Measurements from ENCODE around the gene RASSF8. TPM values are rescaled to one million over a fixed set of nuclear protein-coding genes. Genes with fewer than 3 reads are reported as not detected.

The RASSF8 gene
- polyA plus RNA-seq, 1 donor (not counting 4 experiments of a cell fraction or from before 2014, with no cell fraction given): 10.5 TPM

DNA sequence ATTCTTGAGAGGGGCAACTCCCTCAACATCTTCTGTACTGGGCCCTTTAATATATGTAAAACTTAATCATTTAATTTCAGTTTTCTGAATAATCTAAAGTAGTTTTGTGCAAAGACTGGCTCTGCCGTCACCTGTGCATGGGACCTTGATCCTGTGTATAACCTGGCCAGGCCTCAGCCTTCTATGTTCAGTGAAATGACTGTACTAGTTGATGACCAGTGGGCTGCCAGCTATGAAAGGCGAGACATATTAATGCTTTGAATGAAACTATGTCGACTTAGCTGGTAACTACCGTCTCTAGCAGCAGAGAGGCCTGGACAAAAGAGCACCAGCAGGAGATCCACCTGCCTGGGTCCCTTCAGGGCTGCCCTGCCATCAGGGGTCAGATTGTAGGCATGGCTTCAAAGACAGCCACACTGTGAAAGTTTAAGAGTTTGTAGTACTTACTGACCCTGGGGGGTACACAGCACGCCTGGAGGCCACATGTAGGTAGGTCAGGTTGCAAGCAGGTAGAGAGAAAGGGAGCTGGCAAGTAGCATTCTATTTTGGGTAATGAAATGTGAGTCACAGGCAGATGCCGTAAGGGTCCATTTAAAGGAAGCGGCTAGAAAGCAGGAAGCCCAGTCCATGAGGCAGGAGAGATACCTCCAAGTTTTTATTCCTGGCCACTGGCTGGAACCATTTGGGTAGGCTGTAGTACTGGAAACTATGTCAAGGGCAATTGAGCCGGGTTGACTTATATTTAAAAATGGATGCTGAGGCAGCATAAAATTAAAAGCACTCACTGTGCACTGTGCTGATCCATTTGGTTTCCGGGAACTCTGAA lies 89.1 kb downstream of the RASSF8 start:
- no peaks in the 10 kb centered on the region for H3K9me1 ChIP-seq (ENCODE audit: control insufficient read depth, extremely low read depth, insufficient read depth, low read length)
- no peaks in the 10 kb centered on the region for H3K9me3 ChIP-seq (ENCODE audit: control insufficient read depth, low read depth, low read length)
- no peaks in the 10 kb centered on the region for H3K79me2 ChIP-seq (ENCODE audit: control insufficient read depth, insufficient read depth, low read length)
- no peak overlapping the region for H3K4me3 ChIP-seq (ENCODE audit: control insufficient read depth in 2 of 3, extremely low read depth in 1 of 3, insufficient read depth in 2 of 3, low read depth in 1 of 3, low read length in 3 of 3)
- H3K9ac ChIP-seq (ENCODE audit: control insufficient read depth, extremely low read depth, insufficient read depth, low read length): no peak overlapping the region
- H3K36me3 ChIP-seq (ENCODE audit: control insufficient read depth in 2 of 2, extremely low read depth in 1 of 2, insufficient read depth in 2 of 2, low read length in 2 of 2): no peaks in the 10 kb centered on the region
- H3K27ac ChIP-seq (ENCODE audit: control insufficient read depth, insufficient read depth, low read length): no peak overlapping the region
- DNase-seq (ENCODE audit: low read depth, low spot score) (no peak), FAIRE-seq (no peak)
- H3K4me2 ChIP-seq (ENCODE audit: control insufficient read depth, extremely low read depth, insufficient read depth, low read depth, low read length): no peak overlapping the region
- H3K27me3 ChIP-seq (ENCODE audit: control insufficient read depth, extremely low read depth, insufficient read depth, low read length): no peaks in the 10 kb centered on the region
- no peak overlapping the region for H2AFZ ChIP-seq (ENCODE audit: control insufficient read depth, low read length)
- TF ChIP-seq, protein P1, sequence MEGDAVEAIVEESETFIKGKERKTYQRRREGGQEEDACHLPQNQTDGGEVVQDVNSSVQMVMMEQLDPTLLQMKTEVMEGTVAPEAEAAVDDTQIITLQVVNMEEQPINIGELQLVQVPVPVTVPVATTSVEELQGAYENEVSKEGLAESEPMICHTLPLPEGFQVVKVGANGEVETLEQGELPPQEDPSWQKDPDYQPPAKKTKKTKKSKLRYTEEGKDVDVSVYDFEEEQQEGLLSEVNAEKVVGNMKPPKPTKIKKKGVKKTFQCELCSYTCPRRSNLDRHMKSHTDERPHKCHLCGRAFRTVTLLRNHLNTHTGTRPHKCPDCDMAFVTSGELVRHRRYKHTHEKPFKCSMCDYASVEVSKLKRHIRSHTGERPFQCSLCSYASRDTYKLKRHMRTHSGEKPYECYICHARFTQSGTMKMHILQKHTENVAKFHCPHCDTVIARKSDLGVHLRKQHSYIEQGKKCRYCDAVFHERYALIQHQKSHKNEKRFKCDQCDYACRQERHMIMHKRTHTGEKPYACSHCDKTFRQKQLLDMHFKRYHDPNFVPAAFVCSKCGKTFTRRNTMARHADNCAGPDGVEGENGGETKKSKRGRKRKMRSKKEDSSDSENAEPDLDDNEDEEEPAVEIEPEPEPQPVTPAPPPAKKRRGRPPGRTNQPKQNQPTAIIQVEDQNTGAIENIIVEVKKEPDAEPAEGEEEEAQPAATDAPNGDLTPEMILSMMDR (optimal IDR thresholded peaks at IDR 0.05 in 1 of 3, IDR thresholded peaks at IDR 0.05 in 1 of 3, conservative IDR thresholded peaks at IDR 0.05 in 1 of 3; ENCODE audit: extremely low read depth in 1 of 3, insufficient read depth in 2 of 3, low read length in 3 of 3): no peak
- no peak for TF ChIP-seq EZH2 (IDR thresholded peaks at IDR 0.05; ENCODE audit: low read length)
- H3K4me1 ChIP-seq (ENCODE audit: control insufficient read depth, extremely low read depth, insufficient read depth, low read length): peaks cover 3% of the 10 kb centered on the region
- dilution Hi-C loops (cut with MboI; ENCODE audit: extremely low pct_ligation_motif_present, low sequenced_read_pairs): no loop called here
- H4K20me1 ChIP-seq (ENCODE audit: control insufficient read depth, extremely low read depth, insufficient read depth, low read length): no peaks in the 10 kb centered on the region

DNA sequence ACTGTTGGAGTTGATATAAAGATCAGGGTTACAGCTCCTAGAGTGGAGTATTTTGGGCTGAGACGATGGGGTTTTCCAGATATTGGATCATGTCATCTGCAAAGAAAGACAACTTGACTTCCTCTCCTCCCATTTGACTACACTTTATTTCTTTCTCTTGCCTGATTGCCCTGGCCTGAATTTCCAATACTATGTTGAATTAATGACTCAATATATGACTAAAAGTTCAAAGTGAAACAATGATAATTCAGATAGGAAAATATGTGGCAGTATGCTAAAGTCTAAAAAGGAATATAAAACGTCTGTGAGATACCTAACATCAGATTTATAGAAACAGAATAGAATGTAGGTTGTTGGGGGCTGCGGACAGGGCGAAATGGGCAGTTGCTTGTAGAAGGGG lies 94.2 kb downstream of the RASSF8 start:
- dilution Hi-C loops (cut with MboI; ENCODE audit: extremely low pct_ligation_motif_present, low sequenced_read_pairs): no loop called here
- Histone ChIP-seq H3K4me1 (ENCODE audit: control insufficient read depth, extremely low read depth, insufficient read depth, low read length) (no peaks in the 10 kb centered on the region), H2AFZ (ENCODE audit: control insufficient read depth, low read length) (no peak overlapping the region), H3K4me2 (ENCODE audit: control insufficient read depth, extremely low read depth, insufficient read depth, low read depth, low read length) (no peak overlapping the region), H3K9me3 (ENCODE audit: control insufficient read depth, low read depth, low read length) (no peaks in the 10 kb centered on the region), H3K27me3 (ENCODE audit: control insufficient read depth, extremely low read depth, insufficient read depth, low read length) (no peaks in the 10 kb centered on the region), H3K36me3 (ENCODE audit: control insufficient read depth in 2 of 2, extremely low read depth in 1 of 2, insufficient read depth in 2 of 2, low read length in 2 of 2) (no peaks in the 10 kb centered on the region), H3K27ac (ENCODE audit: control insufficient read depth, insufficient read depth, low read length) (no peak overlapping the region), H3K9me1 (ENCODE audit: control insufficient read depth, extremely low read depth, insufficient read depth, low read length) (no peaks in the 10 kb centered on the region), H3K79me2 (ENCODE audit: control insufficient read depth, insufficient read depth, low read length) (no peaks in the 10 kb centered on the region), H3K9ac (ENCODE audit: control insufficient read depth, extremely low read depth, insufficient read depth, low read length) (no peak overlapping the region), H4K20me1 (ENCODE audit: control insufficient read depth, extremely low read depth, insufficient read depth, low read length) (no peaks in the 10 kb centered on the region), H3K4me3 (ENCODE audit: control insufficient read depth in 2 of 3, extremely low read depth in 1 of 3, insufficient read depth in 2 of 3, low read depth in 1 of 3, low read length in 3 of 3) (no peak overlapping the region)
- FAIRE-seq (no peak), DNase-seq (ENCODE audit: low read depth, low spot score) (no peak)
- no peak for TF ChIP-seq EZH2 (IDR thresholded peaks at IDR 0.05; ENCODE audit: low read length)
- TF ChIP-seq, protein P1 (optimal IDR thresholded peaks at IDR 0.05 in 1 of 3, IDR thresholded peaks at IDR 0.05 in 1 of 3, conservative IDR thresholded peaks at IDR 0.05 in 1 of 3; ENCODE audit: extremely low read depth in 1 of 3, insufficient read depth in 2 of 3, low read length in 3 of 3): no peak

Measured in keratinocyte (primary cell).